Sigmoid colon (tissue), 4 donors: ENCODE results near the gene IKZF4.

ENCODE experiments used
- CTCF ChIP-seq, 4 experiments: fragments of 450-650 bp in 3 of 4; fragments of 200-600 bp in 1 of 4; IDR thresholded peaks; one replicate each; pipeline ENCODE4 v1.5.1; 2016 to 2019; ENCODE audit warnings: antibody characterized with exemption in 4 of 4, mild to moderate bottlenecking in 3 of 4, moderate library complexity in 2 of 4
- EP300 ChIP-seq, 4 donors: sonication (generic); formaldehyde crosslinking; IDR thresholded peaks; one replicate each; pipeline ENCODE4 v1.6.1; 2017; ENCODE audit warnings: antibody characterized with exemption in 4 of 4
- POLR2A ChIP-seq, 2 donors: fragments of 450-650 bp; IDR thresholded peaks; one replicate each; pipeline ENCODE4 v1.6.1; 2016; ENCODE audit warnings: antibody characterized with exemption in 2 of 2, mild to moderate bottlenecking in 2 of 2, moderate library complexity in 2 of 2

- TF ChIP-seq CTCF (IDR thresholded peaks at IDR 0.05) (no peak), POLR2A (IDR thresholded peaks at IDR 0.05) (no peak), EP300 (IDR thresholded peaks at IDR 0.05) (no peak)
Observed at GRCh38 chr12:56038022-56038655, 17.3 kb downstream of the IKZF4 start.
